WI38 (cell line): ENCODE data around the gene CACHD1.

Experiments used
- H3K4me3 ChIP-seq: 2 replicates; pipeline ENCODE4 v1.5.1; 2011; ENCODE audit warnings: low read depth, mild to moderate bottlenecking, control low read depth, low read length
- CTCF ChIP-seq: IDR thresholded peaks from 2 replicates; pipeline ENCODE4 v1.5.1; 2012; ENCODE audit warnings: low read depth, mild to moderate bottlenecking, control low read depth, low read length

The CACHD1 gene

GRCh38 chr1:64484651-64485050 lies 14.7 kb downstream of the CACHD1 start:
- TF ChIP-seq CTCF, result no peak
- no peak overlapping the region for H3K4me3 ChIP-seq

DNA sequence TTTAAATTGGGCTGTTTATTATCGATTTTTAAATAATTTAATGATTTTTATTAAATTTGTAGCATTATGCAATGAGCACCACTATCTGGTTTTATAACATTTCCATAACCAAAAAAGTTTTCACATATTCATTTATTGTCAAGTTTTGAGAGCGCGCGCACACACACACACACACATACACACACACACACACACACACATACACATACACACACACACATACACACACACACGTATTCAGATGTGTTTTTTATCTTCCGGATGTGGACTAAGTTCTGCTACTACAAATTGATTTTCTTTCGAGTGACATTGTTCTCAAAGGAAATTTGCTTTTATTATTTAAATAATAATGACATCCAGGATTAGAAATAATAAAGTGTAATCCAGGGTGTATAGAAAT lies 16.3 kb downstream of the CACHD1 start:
- no peak overlapping the region for H3K4me3 ChIP-seq
- no peak for TF ChIP-seq CTCF

- no peak for TF ChIP-seq CTCF
These were observed 17.1 kb downstream of the CACHD1 start for GRCh38 chr1:64487061-64487460.

DNA sequence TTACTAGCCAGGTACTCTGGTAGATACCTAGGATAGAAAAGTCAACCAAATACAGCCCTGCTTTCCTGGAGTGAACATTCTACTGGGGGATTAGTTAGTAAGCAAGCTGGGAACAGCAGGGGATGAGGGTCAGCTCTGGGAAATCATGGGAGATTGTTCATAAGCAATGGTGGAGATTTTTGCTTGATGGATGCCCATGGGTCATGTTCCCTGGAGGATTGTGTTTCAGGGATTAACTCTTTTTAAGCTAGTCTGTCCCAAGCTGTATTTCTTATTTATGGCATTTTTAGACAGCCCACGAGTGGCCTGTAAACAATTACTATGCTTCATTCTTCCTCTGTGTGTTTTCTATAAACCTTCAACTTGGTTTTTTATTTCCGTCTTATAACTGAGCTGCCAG lies 18.9 kb downstream of the CACHD1 start:
- no peak for TF ChIP-seq CTCF
- H3K4me3 ChIP-seq, result no peak overlapping the region

More at GRCh38 chr1:64487061-64487460, 17.1 kb downstream of the CACHD1 start:
- no peak overlapping the region for H3K4me3 ChIP-seq

GRCh38 chr1:64489707-64490106 lies 19.8 kb downstream of the CACHD1 start:
- no peak for TF ChIP-seq CTCF
- no peak overlapping the region for H3K4me3 ChIP-seq

- TF ChIP-seq CTCF, result no peak
- H3K4me3 ChIP-seq, result no peak overlapping the region
These were observed 20.4 kb downstream of the CACHD1 start for GRCh38 chr1:64490213-64490818.

DNA sequence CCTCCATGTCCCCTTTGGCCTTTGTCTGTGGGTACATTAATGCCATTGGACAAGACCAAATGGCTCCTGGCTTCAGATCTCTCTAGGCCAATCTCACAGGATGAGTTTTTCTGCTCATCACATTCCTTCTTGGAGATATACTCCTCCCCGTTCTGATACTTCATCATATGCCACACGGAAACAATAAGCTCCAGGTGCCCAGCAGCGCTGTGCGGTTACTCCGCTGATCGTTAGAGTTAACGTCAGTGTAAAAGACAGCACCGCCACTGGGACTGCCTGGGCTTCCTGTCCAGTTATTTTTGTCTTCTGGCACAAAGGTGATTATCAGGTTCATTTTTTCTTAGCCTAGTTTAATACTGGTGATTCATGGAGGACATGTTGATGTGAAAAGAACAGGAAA lies 22.5 kb downstream of the CACHD1 start:
- no peak for TF ChIP-seq CTCF
- no peak overlapping the region for H3K4me3 ChIP-seq
